ENCODE data around the gene BRD2.

Gene BRD2

DNA sequence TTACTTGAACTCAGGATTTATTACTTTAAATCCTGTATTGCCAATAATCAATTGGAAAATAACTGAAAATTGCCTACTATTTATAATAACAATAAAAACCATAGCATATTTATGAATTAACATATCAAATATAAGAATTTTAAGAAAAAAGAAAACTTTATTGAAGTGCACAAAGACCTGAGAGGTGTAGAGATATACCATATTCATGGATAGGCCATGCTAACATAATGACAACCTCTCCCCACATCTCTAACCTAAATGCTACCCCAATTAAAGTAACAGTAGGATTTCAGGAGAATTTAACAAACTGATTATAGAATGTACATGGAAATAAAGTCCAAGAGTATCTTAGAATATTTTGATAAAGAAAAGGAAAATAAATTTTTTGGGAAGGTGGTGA is 22.4 kb upstream of the BRD2 start:
- H3K27ac ChIP-seq: peak overlapping the region; percentile 95
- H3K4me3 ChIP-seq (ENCODE audit: low read depth in 1 of 2, low read length in 1 of 2): no peak overlapping the region
- no peak for TF ChIP-seq CTCF (IDR thresholded peaks at IDR 0.05)
- H3K27me3 ChIP-seq: no peaks in the 10 kb centered on the region
- no peaks in the 10 kb centered on the region for H3K36me3 ChIP-seq
- H3K9me3 ChIP-seq: no peaks in the 10 kb centered on the region
- H3K4me1 ChIP-seq (ENCODE audit: control insufficient read depth in 1 of 2, insufficient read depth in 1 of 2, low read depth in 1 of 2, low read length in 1 of 2): peaks cover 41% of the 10 kb centered on the region in 2 experiments

GRCh38 chr6:32946893-32947292 is 21.5 kb upstream of the BRD2 start:
- no peaks in the 10 kb centered on the region for H3K9me3 ChIP-seq
- H3K4me3 ChIP-seq (ENCODE audit: low read depth in 1 of 2, low read length in 1 of 2): no peak overlapping the region
- H3K4me1 ChIP-seq (ENCODE audit: control insufficient read depth in 1 of 2, insufficient read depth in 1 of 2, low read depth in 1 of 2, low read length in 1 of 2): peaks cover 33% of the 10 kb centered on the region in 2 experiments
- H3K27me3 ChIP-seq: no peaks in the 10 kb centered on the region
- no peak overlapping the region for H3K27ac ChIP-seq
- no peaks in the 10 kb centered on the region for H3K36me3 ChIP-seq
- no peak for TF ChIP-seq CTCF (IDR thresholded peaks at IDR 0.05)

- H3K4me1 ChIP-seq (ENCODE audit: control insufficient read depth in 1 of 2, insufficient read depth in 1 of 2, low read depth in 1 of 2, low read length in 1 of 2): peaks cover 36 to 38% of the 10 kb centered on the region in 2 experiments
- no peaks in the 10 kb centered on the region for H3K27me3 ChIP-seq
- no peak overlapping the region for H3K27ac ChIP-seq
- no peaks in the 10 kb centered on the region for H3K36me3 ChIP-seq
- no peak overlapping the region for H3K4me3 ChIP-seq (ENCODE audit: low read depth in 1 of 2, low read length in 1 of 2)
- no peaks in the 10 kb centered on the region for H3K9me3 ChIP-seq
- TF ChIP-seq CTCF (IDR thresholded peaks at IDR 0.05): peak; percentile 70
Measured at GRCh38 chr6:32947552-32948465, 20.6 kb upstream of the BRD2 start.

DNA sequence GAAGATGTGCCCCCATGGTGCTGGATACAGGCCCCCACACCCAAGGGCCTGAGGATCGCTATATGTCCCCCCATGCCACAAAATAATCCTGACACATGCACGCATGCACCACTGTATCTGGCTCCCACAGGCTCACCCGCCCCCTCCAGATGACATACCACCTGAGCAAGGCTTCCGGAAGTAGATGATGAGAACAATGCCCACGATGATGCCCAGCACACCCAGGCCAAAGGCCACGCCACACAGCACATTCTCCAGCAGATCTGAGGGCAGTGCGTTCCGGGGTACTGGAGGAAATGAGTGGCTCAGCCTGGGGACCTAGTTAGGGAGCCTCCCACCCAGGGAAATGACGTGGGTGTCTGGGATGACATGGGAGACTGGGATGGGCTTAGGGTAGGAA is 19.3 kb upstream of the BRD2 start:
- no peaks in the 10 kb centered on the region for H3K27me3 ChIP-seq
- H3K27ac ChIP-seq: no peak overlapping the region
- TF ChIP-seq CTCF (IDR thresholded peaks at IDR 0.05): no peak
- no peak overlapping the region for H3K4me3 ChIP-seq (ENCODE audit: low read depth in 1 of 2, low read length in 1 of 2)
- H3K9me3 ChIP-seq: no peaks in the 10 kb centered on the region
- H3K36me3 ChIP-seq: no peaks in the 10 kb centered on the region
- peaks cover 29 to 36% of the 10 kb centered on the region in 2 experiments for H3K4me1 ChIP-seq (ENCODE audit: control insufficient read depth in 1 of 2, insufficient read depth in 1 of 2, low read depth in 1 of 2, low read length in 1 of 2)

GRCh38 chr6:32950010-32950409 is 18.4 kb upstream of the BRD2 start:
- Histone ChIP-seq H3K4me3 (ENCODE audit: low read depth in 1 of 2, low read length in 1 of 2) (no peak overlapping the region), H3K4me1 (ENCODE audit: control insufficient read depth in 1 of 2, insufficient read depth in 1 of 2, low read depth in 1 of 2, low read length in 1 of 2) (peaks cover 20 to 27% of the 10 kb centered on the region in 2 experiments), H3K27me3 (no peaks in the 10 kb centered on the region), H3K27ac (no peak overlapping the region), H3K9me3 (no peaks in the 10 kb centered on the region), H3K36me3 (no peaks in the 10 kb centered on the region)
- no peak for TF ChIP-seq CTCF (IDR thresholded peaks at IDR 0.05)
